Endodermal cell (in vitro differentiated cells): ENCODE data around the gene ARMH1. TPM values are rescaled to one million over a fixed set of nuclear protein-coding genes. Genes with fewer than 3 reads are reported as not detected.

Experiments used
- DNase-seq: peaks from one replicate; pipeline ENCODE4 v3.0.0-alpha.2; 2017
- H3K27ac ChIP-seq: 2 replicates; pipeline ENCODE4 v1.5.1; 2013; ENCODE audit warnings: mild to moderate bottlenecking, low read depth, low read length, moderate library complexity
- H3K27me3 ChIP-seq: 2 replicates; pipeline ENCODE4 v1.6.1; 2013; ENCODE audit warnings: mild to moderate bottlenecking, low read length, moderate library complexity; ENCODE audit not compliant: insufficient read depth, control insufficient read depth, poor library complexity, severe bottlenecking
- H3K36me3 ChIP-seq: 2 replicates; pipeline ENCODE4 v1.7.0; 2013; ENCODE audit warnings: mild to moderate bottlenecking, low read length, moderate library complexity; ENCODE audit not compliant: control insufficient read depth, insufficient read depth
- H3K4me1 ChIP-seq: one replicate; pipeline ENCODE4 v1.7.0; 2013; ENCODE audit warnings: low read length; ENCODE audit not compliant: control insufficient read depth, insufficient read depth
- H3K4me3 ChIP-seq: 2 replicates; pipeline ENCODE4 v1.5.1; 2013; ENCODE audit warnings: mild to moderate bottlenecking, low read length, moderate library complexity
- H3K9ac ChIP-seq: 2 replicates; pipeline ENCODE4 v1.6.1; 2013; ENCODE audit warnings: mild to moderate bottlenecking, low read length, moderate library complexity; ENCODE audit not compliant: poor library complexity, severe bottlenecking; ENCODE audit errors: extremely low read depth
- H3K9me3 ChIP-seq: 2 replicates; pipeline ENCODE4 v1.6.1; 2013; ENCODE audit warnings: mild to moderate bottlenecking, low read length, moderate library complexity; ENCODE audit not compliant: control insufficient read depth
- H3K27ac Mint-ChIP-seq: 2 replicates; pipeline ENCODE4 v1.8.0; 2020; ENCODE audit warnings: mixed read lengths
- H3K27me3 Mint-ChIP-seq: 2 replicates; pipeline ENCODE4 v1.8.0; 2021; ENCODE audit warnings: mild to moderate bottlenecking, mixed read lengths; ENCODE audit not compliant: insufficient read depth
- H3K36me3 Mint-ChIP-seq: 2 replicates; pipeline ENCODE4 v1.8.0; 2020; ENCODE audit warnings: low read depth, mixed read lengths
- H3K4me1 Mint-ChIP-seq: 2 replicates; pipeline ENCODE4 v1.8.0; 2020; ENCODE audit warnings: mixed read lengths
- H3K4me3 Mint-ChIP-seq: 2 replicates; pipeline ENCODE4 v1.8.0; 2020; ENCODE audit warnings: mild to moderate bottlenecking, moderate library complexity, mixed read lengths
- H3K9me3 Mint-ChIP-seq: 2 replicates; pipeline ENCODE4 v1.8.0; 2020; ENCODE audit warnings: mild to moderate bottlenecking, mixed read lengths
- CTCF ChIP-seq: fragments of 200-600 bp; sonication (generic); conservative IDR thresholded peaks from 2 replicates; pipeline ENCODE4 v1.5.0; 2021; ENCODE audit warnings: antibody characterized with exemption, mild to moderate bottlenecking
- WGBS, 2 experiments: methylation state at CpG; one replicate each; pipeline versions ENCODE4 v1.1.5 to v1.1.7; 2013; ENCODE audit warnings: missing lambda C conversion rate in 2 of 2, mixed read lengths in 1 of 2; ENCODE audit not compliant: insufficient coverage in 1 of 2, insufficient read length in 1 of 2; 5-methylcytosine and 5-hydroxymethylcytosine counted together
- total RNA-seq, 2 donors: library from RNA; stranded (reverse); fragmentation: NEBNext Ultra II Directional in 1 of 2; extraction: Animal tissue kit (Norgen Biotek cat#: 25700) in 1 of 2; gene quantifications; 2 replicates in 1 of 2; 3 replicates in 1 of 2; pipeline ENCODE4 v1.2.1, GENCODE V29; 2021

Gene ARMH1
- total RNA-seq, 2 donors from 2014 or later = 3.9 to 6.3 TPM

GRCh38 chr1:44717156-44717555 is 42.6 kb downstream of the ARMH1 start:
- Mint-ChIP-seq H3K9me3 (no peaks in the 10 kb centered on the region), H3K27ac (no peak overlapping the region), H3K4me3 (no peak overlapping the region), H3K36me3 (no peaks in the 10 kb centered on the region), H3K27me3 (peaks cover 9% of the 10 kb centered on the region), H3K4me1 (peaks cover 5% of the 10 kb centered on the region)
- Histone ChIP-seq H3K9ac (no peak overlapping the region), H3K4me1 (peaks cover 7% of the 10 kb centered on the region), H3K27me3 (no peaks in the 10 kb centered on the region), H3K9me3 (no peaks in the 10 kb centered on the region), H3K27ac (no peak overlapping the region), H3K36me3 (no peaks in the 10 kb centered on the region), H3K4me3 (no peak overlapping the region)
- no peak for TF ChIP-seq CTCF
- 93 to 95% methylated on average over 3 to 4 of the region's 4 CpGs for WGBS, 2 experiments
- peak; percentile 30 for DNase-seq

GRCh38 chr1:44717653-44718052 is 43.1 kb downstream of the ARMH1 start:
- 94 to 100% methylated on average over 1 of the region's 1 CpG for WGBS, 2 experiments
- Histone ChIP-seq H3K9ac (no peak overlapping the region), H3K27me3 (no peaks in the 10 kb centered on the region), H3K9me3 (no peaks in the 10 kb centered on the region), H3K4me1 (peaks cover 7% of the 10 kb centered on the region), H3K4me3 (no peak overlapping the region), H3K36me3 (no peaks in the 10 kb centered on the region), H3K27ac (no peak overlapping the region)
- no peak for DNase-seq
- H3K4me3 Mint-ChIP-seq = no peak overlapping the region
- H3K9me3 Mint-ChIP-seq = no peaks in the 10 kb centered on the region
- no peak for TF ChIP-seq CTCF
- H3K27me3 Mint-ChIP-seq = peaks cover 9% of the 10 kb centered on the region
- peaks cover 5% of the 10 kb centered on the region for H3K4me1 Mint-ChIP-seq
- no peak overlapping the region for H3K27ac Mint-ChIP-seq
- H3K36me3 Mint-ChIP-seq = no peaks in the 10 kb centered on the region

GRCh38 chr1:44718091-44718490 is 43.6 kb downstream of the ARMH1 start:
- Mint-ChIP-seq H3K27me3 (peaks cover 9% of the 10 kb centered on the region), H3K4me3 (no peak overlapping the region), H3K36me3 (no peaks in the 10 kb centered on the region), H3K27ac (no peak overlapping the region), H3K4me1 (peaks cover 5% of the 10 kb centered on the region), H3K9me3 (no peaks in the 10 kb centered on the region)
- Histone ChIP-seq H3K9me3 (no peaks in the 10 kb centered on the region), H3K4me3 (no peak overlapping the region), H3K36me3 (no peaks in the 10 kb centered on the region), H3K27me3 (no peaks in the 10 kb centered on the region), H3K4me1 (peaks cover 7% of the 10 kb centered on the region), H3K9ac (no peak overlapping the region), H3K27ac (no peak overlapping the region)
- WGBS, 2 experiments = 89 to 91% methylated on average over 6 of the region's 6 CpGs
- DNase-seq = no peak
- TF ChIP-seq CTCF = no peak
